Measurements from ENCODE around the gene DTD1.
"Not testable (repeated sequence)": the region's sequence is repeated elsewhere in the genome, so short reads cannot be mapped to it uniquely, and the experiment has no call there.

DTD1 gene

DNA sequence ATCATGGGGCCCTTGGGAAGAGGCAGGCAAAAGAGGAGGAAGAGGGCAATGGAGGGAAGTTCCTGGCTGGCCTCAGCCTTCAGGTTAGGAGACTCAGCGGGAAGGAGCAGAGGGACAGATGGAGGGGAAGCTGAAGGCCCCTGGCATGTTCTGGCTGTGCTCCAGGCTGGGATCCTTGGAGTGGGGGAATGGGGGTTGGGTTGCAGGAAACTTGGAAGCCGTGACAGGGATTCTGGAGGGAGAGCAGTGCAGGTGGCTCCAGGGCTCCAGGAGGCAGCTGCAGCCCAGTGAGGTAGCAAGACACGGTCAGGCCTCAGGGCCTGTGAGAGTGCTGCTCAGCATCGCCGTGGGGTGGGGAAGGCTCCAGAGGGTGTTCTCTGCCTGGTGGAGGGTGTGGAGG lies 161.1 kb downstream of the DTD1 start:
- no peak for DNase-seq

- no peak for DNase-seq
These were observed 161.7 kb downstream of the DTD1 start for GRCh38 chr20:18749528-18749927.

- DNase-seq = no peak
These were observed 162.9 kb downstream of the DTD1 start for GRCh38 chr20:18750735-18751134.

DNA sequence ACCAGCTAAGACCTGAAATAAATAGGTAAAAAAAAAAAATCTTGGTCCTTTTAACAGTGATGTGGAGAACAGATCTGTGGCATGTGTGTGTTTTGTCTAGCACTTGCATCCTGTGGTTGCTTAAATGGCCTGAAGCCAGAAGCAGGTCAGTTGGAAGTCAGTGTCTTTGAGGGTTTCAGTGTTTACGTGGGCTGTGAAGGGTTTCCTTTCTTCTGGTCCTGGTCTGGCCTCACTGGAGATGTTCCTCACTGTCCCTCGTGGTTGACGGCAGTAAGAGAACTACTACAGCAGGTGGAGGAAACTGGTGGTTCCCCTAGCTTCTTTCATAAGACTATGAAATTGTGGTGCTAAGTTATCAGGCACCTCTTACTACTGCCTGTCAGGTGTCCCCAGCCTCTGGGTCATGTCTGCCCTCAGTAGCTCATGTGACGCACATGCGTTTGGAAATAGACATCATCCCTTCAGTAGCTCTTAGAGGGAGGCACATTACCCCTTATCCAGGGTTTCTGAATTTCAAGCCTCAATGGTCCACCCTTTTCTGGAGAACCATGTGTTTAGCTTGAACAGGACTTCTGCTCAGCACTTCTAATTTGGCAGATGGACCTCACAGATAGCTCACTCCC lies 166.3 kb downstream of the DTD1 start:
- DNase-seq = no peak

GRCh38 chr20:18754653-18755045 lies 166.8 kb downstream of the DTD1 start:
- DNase-seq = no peak

DNA sequence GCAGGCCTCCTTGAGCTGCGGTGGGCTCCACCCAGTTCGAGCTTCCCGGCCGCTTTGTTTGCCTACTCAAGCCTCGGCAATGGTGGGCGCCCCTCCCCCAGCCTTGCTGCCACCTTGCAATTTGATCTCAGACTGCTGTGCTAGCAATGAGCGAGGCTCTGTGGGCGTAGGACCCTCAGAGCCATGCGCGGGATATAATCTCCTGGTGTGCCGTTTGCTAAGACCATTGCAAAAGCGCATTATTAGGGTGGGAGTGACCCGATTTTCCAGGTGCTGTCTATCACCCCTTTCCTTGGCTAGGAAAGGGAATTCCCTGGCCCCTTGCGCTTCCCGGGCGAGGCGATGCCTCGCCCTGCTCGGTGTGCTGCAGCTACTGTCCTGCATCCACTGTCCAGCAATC lies 173.0 kb downstream of the DTD1 start:
- DNase-seq = not testable (repeated sequence)

DNA sequence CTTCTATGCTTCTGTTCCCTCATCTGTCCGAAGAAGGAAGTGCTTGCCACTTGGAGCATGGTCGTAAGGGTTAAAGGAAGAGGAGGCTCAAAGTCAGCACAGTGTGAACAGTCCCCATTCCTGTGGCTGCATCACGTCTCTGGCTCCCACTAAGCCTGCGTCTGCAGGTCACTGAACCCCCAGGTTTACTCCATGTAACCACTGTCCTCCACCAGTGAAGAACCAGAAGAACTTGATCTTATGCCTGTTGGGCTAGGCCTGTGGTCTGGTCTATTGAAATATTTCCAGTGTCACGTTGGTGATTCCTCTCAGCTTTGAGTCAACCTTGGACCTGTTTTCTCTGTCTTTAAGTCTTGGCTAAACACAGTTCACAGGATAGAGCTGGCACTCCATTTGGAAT lies 179.8 kb downstream of the DTD1 start:
- no peak for DNase-seq

GRCh38 chr20:18773566-18773965 lies 185.7 kb downstream of the DTD1 start:
- DNase-seq = no peak

DNA sequence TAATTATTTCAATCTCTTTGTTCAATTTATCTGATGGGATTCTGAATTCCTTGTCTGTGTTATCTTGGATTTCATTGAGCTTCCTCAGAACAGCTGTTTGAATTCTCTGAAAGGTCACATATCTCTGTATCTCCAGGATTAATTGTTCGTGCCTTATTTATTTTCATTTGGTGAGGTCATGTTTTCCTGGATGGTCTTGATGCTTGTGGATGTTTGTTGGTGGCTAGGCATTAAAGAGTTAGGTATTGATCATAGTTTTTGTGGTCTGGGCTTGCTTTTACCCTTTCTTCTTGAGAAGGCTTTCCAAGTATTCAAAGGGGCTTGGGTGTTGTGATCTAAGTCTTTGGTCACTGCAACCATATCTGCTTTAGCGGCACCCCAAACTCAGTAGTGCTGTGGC lies 186.4 kb downstream of the DTD1 start:
- DNase-seq = no peak

- DNase-seq = no peak
These were observed 187.8 kb downstream of the DTD1 start for GRCh38 chr20:18775633-18776032.

GRCh38 chr20:18778690-18779392 lies 191.0 kb downstream of the DTD1 start:
- no peak for DNase-seq

DNA sequence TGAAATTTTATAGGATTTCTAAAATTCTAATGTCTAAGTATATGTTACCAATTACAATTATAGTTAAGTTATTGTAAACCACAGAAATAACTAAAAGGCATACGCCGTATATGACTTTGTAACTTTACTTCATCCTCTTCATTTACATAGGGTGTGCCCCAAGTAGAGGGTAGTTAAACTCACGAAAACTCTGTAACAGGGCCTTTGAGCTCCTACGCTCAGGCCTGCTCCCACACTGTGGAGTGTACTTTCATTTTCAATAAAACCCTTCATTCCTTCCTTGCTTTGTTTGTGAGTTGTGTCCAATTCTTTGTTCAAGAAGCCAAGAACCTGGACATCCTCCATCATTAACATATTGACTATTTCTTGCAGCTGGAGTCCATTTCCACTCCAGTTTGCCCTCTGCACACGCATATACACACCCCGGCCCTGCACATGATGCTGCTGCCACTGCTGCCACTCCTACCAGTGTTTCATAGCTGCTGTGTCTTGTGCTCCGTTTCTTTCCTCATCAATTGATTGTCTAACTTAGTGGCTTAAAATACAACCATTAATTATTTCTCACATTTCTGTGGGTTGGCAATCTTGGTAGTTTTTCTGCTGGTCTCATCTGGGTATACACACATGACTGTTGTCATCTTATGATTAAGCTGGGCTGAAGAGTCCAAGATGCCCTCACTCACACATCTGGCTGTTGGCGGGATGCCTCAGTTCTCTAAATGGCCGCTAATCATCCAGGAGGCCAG lies 192.7 kb downstream of the DTD1 start:
- DNase-seq = no peak

- DNase-seq = no peak
These were observed 193.7 kb downstream of the DTD1 start for GRCh38 chr20:18781509-18781908.

DNA sequence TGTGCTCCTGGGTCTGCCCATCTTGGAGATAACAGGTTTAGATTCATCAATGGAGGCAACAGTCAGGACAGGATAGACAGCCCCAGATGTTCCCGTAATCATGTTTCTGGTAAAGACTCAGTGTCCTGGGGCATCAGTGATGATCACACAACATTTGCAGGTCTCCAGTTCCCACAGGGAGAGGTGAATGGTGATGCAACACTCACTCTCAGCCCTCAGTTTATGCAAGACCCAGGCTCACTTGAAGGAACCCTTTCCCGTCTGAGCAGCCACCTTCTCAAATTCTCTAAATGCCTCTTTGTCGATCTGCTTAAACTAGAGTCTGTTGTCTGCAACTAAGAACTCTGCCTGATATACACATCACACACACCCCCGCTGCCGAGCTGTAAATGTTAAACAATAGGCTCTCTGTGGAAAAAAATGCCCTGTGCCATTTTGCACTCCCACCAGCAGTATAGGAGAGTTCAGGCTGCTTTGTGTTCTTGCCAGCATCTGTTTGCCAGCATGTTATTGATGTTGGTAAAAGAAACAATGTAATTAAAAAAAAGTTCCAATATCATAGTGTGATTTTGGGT lies 195.6 kb downstream of the DTD1 start:
- DNase-seq = no peak

GRCh38 chr20:18787046-18787445 lies 199.2 kb downstream of the DTD1 start:
- DNase-seq = not testable (repeated sequence)

GRCh38 chr20:18788021-18788420 lies 200.2 kb downstream of the DTD1 start:
- no peak for DNase-seq

GRCh38 chr20:18790787-18791186 lies 202.9 kb downstream of the DTD1 start:
- no peak for DNase-seq

DNA sequence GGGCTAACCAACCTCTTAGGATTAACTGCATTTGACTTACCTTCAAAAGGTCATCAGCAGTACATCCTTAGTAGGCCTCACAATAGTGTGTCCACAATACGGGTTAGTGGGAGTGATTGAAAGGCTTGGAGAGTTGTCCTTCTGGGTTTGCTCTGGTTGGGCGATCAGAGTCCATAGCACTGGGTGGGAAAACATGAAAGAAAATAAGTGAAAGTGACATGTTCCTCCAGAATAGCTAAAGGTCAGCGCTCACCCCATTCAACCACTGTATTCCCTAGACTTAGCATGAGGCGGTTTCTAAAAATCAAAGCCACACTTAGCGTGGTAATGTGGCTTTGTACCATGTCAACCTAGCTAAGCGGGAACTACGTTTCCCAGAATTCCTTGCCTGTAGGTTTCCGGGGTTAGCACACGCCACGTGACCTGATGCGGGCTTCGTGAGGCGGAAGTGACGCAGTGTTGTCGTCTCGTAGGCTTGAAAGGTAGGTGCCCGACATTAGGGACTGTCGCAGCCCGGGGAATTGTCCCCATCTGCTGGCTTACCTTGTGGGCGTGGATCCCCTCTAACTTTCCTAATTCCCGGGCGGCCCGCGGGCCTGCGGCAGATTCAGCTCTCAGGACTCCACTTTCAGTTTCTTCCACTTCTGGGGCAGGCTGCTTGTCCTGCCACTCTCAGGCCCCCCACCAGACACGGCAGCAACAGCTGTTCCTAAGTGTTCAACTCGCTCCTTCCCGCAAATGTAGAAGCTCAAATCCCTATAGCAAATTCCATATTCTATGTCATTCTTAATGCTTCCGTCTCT lies 206.0 kb downstream of the DTD1 start:
- DNase-seq = peak; percentile 92

- no peak for DNase-seq
These were observed 206.6 kb downstream of the DTD1 start for GRCh38 chr20:18794428-18794787.

- no peak for DNase-seq
These were observed 207.5 kb downstream of the DTD1 start for GRCh38 chr20:18795366-18795765.

DNA sequence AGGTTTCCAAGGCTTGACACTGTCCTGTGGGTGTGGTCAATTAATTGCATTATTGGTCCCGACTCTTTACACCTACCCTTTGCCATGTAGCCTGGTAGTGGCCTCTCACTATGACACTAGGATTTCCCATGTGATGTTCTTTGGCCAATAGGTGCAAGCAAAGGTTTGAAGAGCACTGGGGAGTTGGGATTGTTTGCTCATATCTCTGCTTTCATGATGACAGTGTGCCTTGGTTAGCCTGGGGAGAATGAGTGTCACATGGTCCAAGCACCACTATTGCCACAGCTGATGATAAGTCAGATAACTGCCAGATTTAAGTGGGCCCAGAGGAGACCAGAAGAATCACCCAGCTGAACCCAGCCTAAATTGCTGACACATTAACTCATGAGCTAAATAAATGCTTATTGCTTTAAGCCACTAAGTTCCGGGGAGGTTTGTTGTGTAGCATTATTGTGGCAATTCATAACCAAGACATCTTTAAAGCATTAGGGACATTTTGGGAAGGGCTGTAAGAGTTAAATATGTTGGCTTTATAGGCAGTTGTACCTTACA lies 208.5 kb downstream of the DTD1 start:
- no peak for DNase-seq

- DNase-seq = no peak
These were observed 213.7 kb downstream of the DTD1 start for GRCh38 chr20:18801516-18801915.

All from CD4-positive, alpha-beta T cell treated with Interleukin-12 subunit alpha and Interleukin-12 subunit beta, for 1 hour (primary cell).